GM19468 (cell line): ENCODE results near the gene RASSF1.
"Not testable (repeated sequence)": the region's sequence is repeated elsewhere in the genome, so short reads cannot be mapped to it uniquely, and the experiment has no call there.

Experiments used
- ATAC-seq: cut with Tn5 transposase; IDR thresholded peaks from one replicate; pipeline ENCODE4 v1.9.1; 2021; ENCODE audit warnings: mild to moderate bottlenecking, moderate library complexity, moderate number of reproducible peaks; ENCODE audit not compliant: unreplicated experiment; ENCODE audit errors: extremely low read depth

RASSF1 gene

GRCh38 chr3:50325497-50326181, 15.0 kb downstream of the RASSF1 start:
- ATAC-seq, result no peak

- ATAC-seq, result no peak
Measured at GRCh38 chr3:50325113-50325480, 15.5 kb downstream of the RASSF1 start.

- ATAC-seq, result no peak
Measured at GRCh38 chr3:50324351-50325112, 16.1 kb downstream of the RASSF1 start.

- ATAC-seq, result no peak
Measured at GRCh38 chr3:50323614-50324199, 16.9 kb downstream of the RASSF1 start.

- ATAC-seq, result no peak
Measured at GRCh38 chr3:50323092-50323600, 17.5 kb downstream of the RASSF1 start.

GRCh38 chr3:50322386-50323091, 18.1 kb downstream of the RASSF1 start, which contains the start of gene HYAL2:
Gene HYAL2 (minus strand): TSS chr3:50322745. CDS start chr3:50320489, 2,256 bp downstream.
- ATAC-seq, result no peak

GRCh38 chr3:50322115-50322385, 18.6 kb downstream of the RASSF1 start:
- ATAC-seq, result no peak

GRCh38 chr3:50321336-50322114, 19.1 kb downstream of the RASSF1 start:
- peak; percentile 55 for ATAC-seq

- ATAC-seq, result no peak
Measured at GRCh38 chr3:50320853-50321335, 19.7 kb downstream of the RASSF1 start.

GRCh38 chr3:50319894-50320625, 20.6 kb downstream of the RASSF1 start:
- no peak for ATAC-seq

GRCh38 chr3:50319181-50319893, 21.3 kb downstream of the RASSF1 start:
- no peak for ATAC-seq

- no peak for ATAC-seq
Measured at GRCh38 chr3:50318615-50319014, 22.0 kb downstream of the RASSF1 start.

GRCh38 chr3:50318163-50318562, 22.5 kb downstream of the RASSF1 start:
- ATAC-seq, result no peak

- ATAC-seq, result no peak
Measured at GRCh38 chr3:50317300-50317699, 23.3 kb downstream of the RASSF1 start.

- ATAC-seq, result no peak
Measured at GRCh38 chr3:50316657-50317242, 23.9 kb downstream of the RASSF1 start.

- ATAC-seq, result no peak
Measured at GRCh38 chr3:50314816-50315215, 25.8 kb downstream of the RASSF1 start.

GRCh38 chr3:50314342-50314741, 26.3 kb downstream of the RASSF1 start:
- ATAC-seq, result no peak

- not testable (repeated sequence) for ATAC-seq
Measured at GRCh38 chr3:50312041-50312440, 28.6 kb downstream of the RASSF1 start.
